OCI-LY7 (cell line): ENCODE measurements around the gene SMARCA2. TPM values are rescaled to one million over a fixed set of nuclear protein-coding genes. Genes with fewer than 3 reads are reported as not detected.

Experiments used
- BruUV-seq: library from RNA; stranded (reverse); fragments of 400-500 nt; replicated peaks from 2 replicates; lab custom pipeline; 2021; lab: Mats Ljungman, UMichigan
- CTCF ChIA-PET: fragments of 300-600 bp; sonication (Branson Sonifier 250); formaldehyde crosslinking; loops from one replicate; lab custom pipeline; 2022; ENCODE audit warnings: antibody characterized with exemption; ENCODE audit not compliant: unreplicated experiment; lab: Charles Lee
- POLR2A ChIA-PET: fragments of 300-600 bp; sonication (Branson Sonifier 250); formaldehyde crosslinking; loops from one replicate; lab custom pipeline; 2022; ENCODE audit warnings: antibody characterized with exemption; lab: Charles Lee
- DNase-seq: peaks from one replicate; pipeline ENCODE4 v3.0.0-alpha.2; 2015; ENCODE audit warnings: low spot score
- H2AFZ ChIP-seq: fragments of 200-600 bp; sonication (generic), shearing (Covaris generic); 2 replicates; pipeline ENCODE4 v1.6.1; 2014; ENCODE audit warnings: mild to moderate bottlenecking, antibody characterized with exemption, low read length, moderate library complexity
- H3K27ac ChIP-seq: fragments of 200-600 bp; sonication (generic); 2 replicates; pipeline ENCODE4 v1.5.1; 2014; ENCODE audit warnings: mixed run types, low read depth, mild to moderate bottlenecking, moderate library complexity, low read length, inconsistent platforms; ENCODE audit not compliant: poor library complexity, severe bottlenecking
- H3K36me3 ChIP-seq: fragments of 200-600 bp; sonication (generic); 2 replicates; pipeline ENCODE4 v1.6.1; 2014; ENCODE audit warnings: mild to moderate bottlenecking, antibody characterized with exemption, low read length, moderate library complexity, mixed read lengths; ENCODE audit not compliant: insufficient read depth
- H3K4me1 ChIP-seq: fragments of 200-600 bp; sonication (generic); 2 replicates; pipeline ENCODE4 v1.5.1; 2014; ENCODE audit warnings: mild to moderate bottlenecking, low read length; ENCODE audit not compliant: insufficient read depth, poor library complexity, severe bottlenecking
- H3K4me2 ChIP-seq: fragments of 200-600 bp; sonication (generic); 2 replicates; pipeline ENCODE4 v1.6.1; 2014; ENCODE audit warnings: mild to moderate bottlenecking, low read length
- H3K4me3 ChIP-seq: fragments of 200-600 bp; sonication (generic); 2 replicates; pipeline ENCODE4 v1.5.1; 2014; ENCODE audit warnings: mild to moderate bottlenecking, low read depth, low read length; ENCODE audit not compliant: poor library complexity, severe bottlenecking
- H3K79me2 ChIP-seq: fragments of 200-600 bp; sonication (generic); 2 replicates; pipeline ENCODE4 v1.6.1; 2016; ENCODE audit warnings: low read depth, mild to moderate bottlenecking, low read length, moderate library complexity, mixed read lengths; ENCODE audit not compliant: insufficient read depth
- H3K9me2 ChIP-seq: fragments of 200-600 bp; sonication (generic); 2 replicates; pipeline ENCODE4 v1.6.1; 2016; ENCODE audit warnings: mild to moderate bottlenecking, low read length, mixed read lengths; ENCODE audit not compliant: insufficient read depth
- H3K9me3 ChIP-seq: fragments of 200-600 bp; sonication (generic); 2 replicates; pipeline ENCODE4 v1.6.1; 2014; ENCODE audit warnings: mild to moderate bottlenecking, mixed run types, low read length, mixed read lengths
- H4K20me1 ChIP-seq: fragments of 200-600 bp; sonication (generic); 2 replicates; pipeline ENCODE4 v1.6.1; 2014; ENCODE audit warnings: mild to moderate bottlenecking, antibody characterized with exemption, low read length, moderate library complexity, mixed read lengths; ENCODE audit not compliant: insufficient read depth
- EZH2phosphoT487 ChIP-seq: fragments of 200-600 bp; sonication (generic); IDR thresholded peaks from 2 replicates; pipeline ENCODE4 v1.6.1; 2018; ENCODE audit warnings: low read depth, borderline replicate concordance, mild to moderate bottlenecking, mixed run types, antibody characterized with exemption, low read length, moderate library complexity, mixed read lengths
- intact Hi-C: fragments of 100-400 bp; cut with micrococcal nuclease; formaldehyde crosslinking; loops from one replicate; pipeline ENCODE4 v1.10.0; 2022; ENCODE audit not compliant: unreplicated experiment
- total RNA-seq, 2 experiments: library from RNA; depleted of rRNA in 1 of 2; stranded (reverse); fragments of >200 nt in 1 of 2; shearing (Covaris generic) in 1 of 2; gene quantifications; 2 replicates each; pipeline ENCODE4 v1.2.3, GENCODE V29; 2014 to 2022
- TF ChIP-seq, protein P1 (sequence below): fragments of 200-600 bp; sonication (generic); conservative IDR thresholded peaks from 2 replicates; pipeline ENCODE4 v1.5.1; 2014; ENCODE audit warnings: mild to moderate bottlenecking, antibody characterized with exemption, low read length, moderate library complexity, mixed read lengths

Gene SMARCA2
- total RNA-seq, 2 experiments from 2014 or later: 54.8 to 80.6 TPM

DNA sequence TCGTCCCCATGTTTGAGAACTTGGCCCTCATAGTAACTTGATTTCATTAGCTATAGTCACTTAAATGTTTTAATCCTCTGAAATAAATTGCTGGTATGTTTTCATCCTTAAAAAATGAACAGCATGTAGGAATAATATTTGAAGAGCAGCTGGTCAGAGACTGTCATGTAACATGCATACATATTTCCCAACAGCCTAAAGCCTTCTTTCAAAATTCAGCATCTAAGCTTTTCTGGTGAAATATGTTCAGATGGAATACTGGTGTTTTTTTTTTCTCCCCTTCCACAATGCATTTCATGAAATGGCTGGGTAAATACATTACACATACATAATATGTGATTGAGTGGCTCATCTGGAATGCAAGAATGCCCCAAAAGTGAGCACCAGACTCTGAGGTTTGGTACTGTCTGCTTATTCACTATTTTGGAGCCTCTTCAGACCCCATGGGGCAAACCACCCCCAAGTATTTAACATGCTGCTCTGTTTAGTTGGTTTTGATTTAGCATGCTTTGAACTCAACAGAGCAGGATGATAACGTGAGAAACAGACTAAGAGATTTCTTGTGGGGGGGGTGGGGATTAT, 94.0 kb downstream of the SMARCA2 start:
- no peak for TF ChIP-seq EZH2phosphoT487
- TF ChIP-seq, protein P1, sequence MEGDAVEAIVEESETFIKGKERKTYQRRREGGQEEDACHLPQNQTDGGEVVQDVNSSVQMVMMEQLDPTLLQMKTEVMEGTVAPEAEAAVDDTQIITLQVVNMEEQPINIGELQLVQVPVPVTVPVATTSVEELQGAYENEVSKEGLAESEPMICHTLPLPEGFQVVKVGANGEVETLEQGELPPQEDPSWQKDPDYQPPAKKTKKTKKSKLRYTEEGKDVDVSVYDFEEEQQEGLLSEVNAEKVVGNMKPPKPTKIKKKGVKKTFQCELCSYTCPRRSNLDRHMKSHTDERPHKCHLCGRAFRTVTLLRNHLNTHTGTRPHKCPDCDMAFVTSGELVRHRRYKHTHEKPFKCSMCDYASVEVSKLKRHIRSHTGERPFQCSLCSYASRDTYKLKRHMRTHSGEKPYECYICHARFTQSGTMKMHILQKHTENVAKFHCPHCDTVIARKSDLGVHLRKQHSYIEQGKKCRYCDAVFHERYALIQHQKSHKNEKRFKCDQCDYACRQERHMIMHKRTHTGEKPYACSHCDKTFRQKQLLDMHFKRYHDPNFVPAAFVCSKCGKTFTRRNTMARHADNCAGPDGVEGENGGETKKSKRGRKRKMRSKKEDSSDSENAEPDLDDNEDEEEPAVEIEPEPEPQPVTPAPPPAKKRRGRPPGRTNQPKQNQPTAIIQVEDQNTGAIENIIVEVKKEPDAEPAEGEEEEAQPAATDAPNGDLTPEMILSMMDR: no peak
- CTCF ChIA-PET: no interaction called here
- intact Hi-C loops: no loop called here
- Histone ChIP-seq H3K9me3 (no peaks in the 10 kb centered on the region), H4K20me1 (no peaks in the 10 kb centered on the region), H3K79me2 (no peaks in the 10 kb centered on the region), H2AFZ (no peak overlapping the region), H3K36me3 (peaks cover 65% of the 10 kb centered on the region), H3K4me1 (no peaks in the 10 kb centered on the region), H3K4me3 (no peak overlapping the region), H3K27ac (no peak overlapping the region), H3K9me2 (no peaks in the 10 kb centered on the region), H3K4me2 (no peak overlapping the region)
- no peak for DNase-seq
- POLR2A ChIA-PET: interaction anchor here (0.6 to 0.7 kb wide), 2 partner anchors 22 to 102 kb away, joined by 3 read pairs; no protein-coding TSS in a partner anchor
- no TSS peak for BruUV-seq

DNA sequence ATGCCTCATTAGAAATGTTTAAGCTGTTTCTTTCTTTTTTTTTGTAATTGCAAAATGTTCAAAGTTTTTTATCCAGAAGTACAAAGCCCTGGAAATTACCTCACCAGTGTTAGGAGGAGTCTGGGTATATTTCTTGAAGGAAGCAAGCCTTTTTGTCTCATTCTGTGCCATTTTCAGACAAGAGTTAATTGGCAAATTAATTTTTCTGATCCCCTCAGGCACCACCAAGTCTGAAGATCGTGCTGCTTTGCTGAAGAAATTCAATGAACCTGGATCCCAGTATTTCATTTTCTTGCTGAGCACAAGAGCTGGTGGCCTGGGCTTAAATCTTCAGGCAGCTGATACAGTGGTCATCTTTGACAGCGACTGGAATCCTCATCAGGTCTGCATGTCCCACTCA, 94.9 kb downstream of the SMARCA2 start:
- intact Hi-C loops: no loop called here
- Histone ChIP-seq H3K9me2 (no peaks in the 10 kb centered on the region), H2AFZ (no peak overlapping the region), H3K4me3 (no peak overlapping the region), H3K36me3 (peaks cover 57% of the 10 kb centered on the region), H4K20me1 (no peaks in the 10 kb centered on the region), H3K4me2 (no peak overlapping the region), H3K4me1 (no peaks in the 10 kb centered on the region), H3K9me3 (no peaks in the 10 kb centered on the region), H3K27ac (no peak overlapping the region), H3K79me2 (no peaks in the 10 kb centered on the region)
- CTCF ChIA-PET: no interaction called here
- POLR2A ChIA-PET: no interaction called here
- no peak for DNase-seq
- no TSS peak for BruUV-seq
- no peak for TF ChIP-seq EZH2phosphoT487
- TF ChIP-seq, protein P1: no peak

DNA sequence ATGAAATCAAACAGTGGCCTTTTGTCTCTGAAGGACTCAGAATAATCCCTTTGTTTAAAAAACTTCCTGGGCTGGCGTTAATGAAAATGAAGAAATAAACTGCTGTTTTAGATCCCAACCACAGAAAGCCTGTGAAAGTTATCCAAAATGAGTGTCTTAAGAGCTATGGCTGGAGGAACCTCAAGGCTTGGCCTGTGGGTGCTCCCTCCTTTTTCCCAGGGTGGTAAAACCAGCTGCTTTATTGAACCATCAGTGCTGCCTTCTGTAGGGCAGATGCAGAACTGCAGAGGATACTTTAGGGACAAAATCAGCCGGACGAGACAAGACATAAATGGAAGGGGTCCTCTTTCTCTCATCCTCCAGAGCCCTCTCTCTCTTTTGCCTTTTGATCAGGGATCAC, 100.9 kb downstream of the SMARCA2 start:
- peak; percentile 31 for DNase-seq
- intact Hi-C loops: no loop called here
- H3K4me3 ChIP-seq: no peak overlapping the region
- H3K4me2 ChIP-seq: no peak overlapping the region
- H3K9me3 ChIP-seq: no peaks in the 10 kb centered on the region
- no peaks in the 10 kb centered on the region for H3K9me2 ChIP-seq
- ChIA-PET POLR2A (interaction anchor here (0.6 to 1.2 kb wide), 2 partner anchors 21 to 63 kb away, joined by 3 to 6 read pairs; no protein-coding TSS in a partner anchor), CTCF (interaction anchor here (0.6 kb wide), 1 partner anchor 63 kb away, joined by 3 read pairs; no protein-coding TSS in a partner anchor)
- H3K79me2 ChIP-seq: no peaks in the 10 kb centered on the region
- H2AFZ ChIP-seq: no peak overlapping the region
- no peak for TF ChIP-seq EZH2phosphoT487
- TF ChIP-seq, protein P1: peak; percentile 74
- no peaks in the 10 kb centered on the region for H4K20me1 ChIP-seq
- BruUV-seq: no TSS peak
- H3K27ac ChIP-seq: no peak overlapping the region
- H3K36me3 ChIP-seq: peaks cover 57% of the 10 kb centered on the region
- no peaks in the 10 kb centered on the region for H3K4me1 ChIP-seq
